Endothelial cell of umbilical vein (primary cell): Measurements from ENCODE around the gene GUCY2D.

Experiments
- EZH2 ChIP-seq: IDR thresholded peaks from 2 replicates; pipeline ENCODE4 v1.6.1; 2012; ENCODE audit warnings: borderline replicate concordance, low read depth, mild to moderate bottlenecking, moderate library complexity, low read length, inconsistent platforms; ENCODE audit not compliant: severe bottlenecking
- FOS ChIP-seq: IDR thresholded peaks from 2 replicates; pipeline ENCODE4 v1.6.1; 2011; ENCODE audit warnings: mild to moderate bottlenecking, low read length, moderate library complexity, borderline replicate concordance; ENCODE audit not compliant: insufficient read depth
- GATA2 ChIP-seq: IDR thresholded peaks from 2 replicates; pipeline ENCODE4 v1.7.0; 2011; ENCODE audit warnings: low read depth, mild to moderate bottlenecking, moderate library complexity, mixed read lengths, low read length; ENCODE audit not compliant: insufficient read length, insufficient read depth
- JUN ChIP-seq: IDR thresholded peaks from 2 replicates; pipeline ENCODE4 v1.6.1; 2011; ENCODE audit warnings: borderline replicate concordance, low read depth; ENCODE audit not compliant: insufficient read length, insufficient read depth
- MAX ChIP-seq: IDR thresholded peaks from 2 replicates; pipeline ENCODE4 v1.6.1; 2011; ENCODE audit not compliant: insufficient read depth, insufficient read length
- MYC ChIP-seq: IDR thresholded peaks from one replicate; pipeline ENCODE4 v1.6.1; 2011; ENCODE audit warnings: mild to moderate bottlenecking, low read depth, low read length
- POLR2A ChIP-seq: IDR thresholded peaks from 2 replicates; pipeline ENCODE4 v1.6.1; 2012; ENCODE audit warnings: low read depth, mild to moderate bottlenecking, control low read depth, low read length
- POLR2AphosphoS5 ChIP-seq: IDR thresholded peaks from 2 replicates; pipeline ENCODE4 v1.6.1; 2012; ENCODE audit warnings: low read depth, mild to moderate bottlenecking, control low read depth, low read length, moderate library complexity; ENCODE audit not compliant: insufficient read depth
- TF ChIP-seq, protein P1 (sequence below), 2 donors: IDR thresholded peaks; 1 replicate in 1 of 2; 2 replicates in 1 of 2; pipeline ENCODE4 v1.5.1; 2011; ENCODE audit warnings: low read length in 2 of 2, mild to moderate bottlenecking in 2 of 2, moderate library complexity in 2 of 2, control low read depth in 1 of 2, inconsistent platforms in 1 of 2, low read depth in 1 of 2; ENCODE audit not compliant: insufficient read depth in 1 of 2; ENCODE audit errors: extremely low read depth in 1 of 2

DNA sequence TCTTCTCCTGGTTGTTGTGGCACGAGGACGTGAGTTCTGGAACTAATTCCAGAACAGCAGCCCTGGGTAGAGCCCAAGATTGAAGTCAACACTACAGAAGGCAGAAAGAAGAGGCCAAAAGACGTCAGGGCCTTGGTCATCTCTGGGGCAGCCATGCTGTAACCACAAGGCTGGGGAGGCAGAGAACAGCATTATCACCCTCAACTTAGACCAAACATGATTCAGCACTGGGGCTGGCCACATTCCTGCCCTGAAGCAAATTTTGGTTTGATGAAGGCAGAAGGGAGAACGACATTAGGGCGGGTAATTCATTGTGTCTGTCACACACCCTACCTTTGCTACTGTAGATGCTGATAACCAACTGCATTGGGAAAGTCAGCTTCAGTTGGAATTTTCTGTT, 26.7 kb downstream of the GUCY2D start:
- no peak for TF ChIP-seq POLR2AphosphoS5
- TF ChIP-seq, protein P1, sequence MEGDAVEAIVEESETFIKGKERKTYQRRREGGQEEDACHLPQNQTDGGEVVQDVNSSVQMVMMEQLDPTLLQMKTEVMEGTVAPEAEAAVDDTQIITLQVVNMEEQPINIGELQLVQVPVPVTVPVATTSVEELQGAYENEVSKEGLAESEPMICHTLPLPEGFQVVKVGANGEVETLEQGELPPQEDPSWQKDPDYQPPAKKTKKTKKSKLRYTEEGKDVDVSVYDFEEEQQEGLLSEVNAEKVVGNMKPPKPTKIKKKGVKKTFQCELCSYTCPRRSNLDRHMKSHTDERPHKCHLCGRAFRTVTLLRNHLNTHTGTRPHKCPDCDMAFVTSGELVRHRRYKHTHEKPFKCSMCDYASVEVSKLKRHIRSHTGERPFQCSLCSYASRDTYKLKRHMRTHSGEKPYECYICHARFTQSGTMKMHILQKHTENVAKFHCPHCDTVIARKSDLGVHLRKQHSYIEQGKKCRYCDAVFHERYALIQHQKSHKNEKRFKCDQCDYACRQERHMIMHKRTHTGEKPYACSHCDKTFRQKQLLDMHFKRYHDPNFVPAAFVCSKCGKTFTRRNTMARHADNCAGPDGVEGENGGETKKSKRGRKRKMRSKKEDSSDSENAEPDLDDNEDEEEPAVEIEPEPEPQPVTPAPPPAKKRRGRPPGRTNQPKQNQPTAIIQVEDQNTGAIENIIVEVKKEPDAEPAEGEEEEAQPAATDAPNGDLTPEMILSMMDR (IDR thresholded peaks at IDR 0.05; ENCODE audit: extremely low read depth in 1 of 2, insufficient read depth in 1 of 2, low read depth in 1 of 2, low read length in 2 of 2), result no peak
- no peak for TF ChIP-seq POLR2A
- no peak for TF ChIP-seq EZH2
- TF ChIP-seq JUN, result no peak
- TF ChIP-seq MAX, result no peak
- no peak for TF ChIP-seq MYC
- no peak for TF ChIP-seq FOS
- no peak for TF ChIP-seq GATA2
